OCI-LY3 (cell line): ENCODE results near the gene EXOSC3.
A peak's percentile ranks its signal among the peaks of the same experiment; 100 is the strongest.

Experiments
- H2AFZ ChIP-seq: fragments of 200-600, 300-600 bp; shearing (Covaris generic); 2 replicates; pipeline ENCODE4 v1.6.0; 2014; ENCODE audit warnings: antibody characterized with exemption, low read depth, low read length
- H3K27ac ChIP-seq: fragments of 200-600, 300-600 bp; sonication (generic); 2 replicates; pipeline ENCODE4 v1.5.1; 2014; ENCODE audit warnings: mild to moderate bottlenecking, low read length, moderate library complexity, mixed read lengths
- H3K27me3 ChIP-seq: fragments of 200-600, 300-600 bp; sonication (generic); 2 replicates; pipeline ENCODE4 v1.6.1; 2014; ENCODE audit warnings: low read depth, low read length, mixed read lengths
- H3K36me3 ChIP-seq: fragments of 200-600, 300-600 bp; sonication (generic); replicated peaks from 2 replicates; pipeline ENCODE3; 2014; ENCODE audit warnings: low read depth, low read length, mixed read lengths
- H3K4me1 ChIP-seq: fragments of 300-600, 200-600 bp; sonication (generic); 2 replicates; pipeline ENCODE4 v1.6.1; 2014; ENCODE audit warnings: low read length, mixed read lengths
- H3K4me2 ChIP-seq: fragments of 200-600, 300-600 bp; sonication (generic); 2 replicates; pipeline ENCODE4 v1.6.1; 2014; ENCODE audit warnings: low read length, mixed read lengths
- H3K4me3 ChIP-seq: fragments of 300-600, 200-600 bp; sonication (generic); 2 replicates; pipeline ENCODE4 v1.5.1; 2014; ENCODE audit warnings: antibody characterized with exemption, mild to moderate bottlenecking, low read length, moderate library complexity
- H3K79me2 ChIP-seq: fragments of 300-600, 200-600 bp; shearing (Covaris generic); 2 replicates; pipeline ENCODE4 v1.6.1; 2014; ENCODE audit warnings: mild to moderate bottlenecking, low read length, mixed read lengths
- H3K9ac ChIP-seq: fragments of 300-600, 200-600 bp; shearing (Covaris generic); 2 replicates; pipeline ENCODE4 v1.6.0; 2014; ENCODE audit warnings: mild to moderate bottlenecking, low read length, moderate library complexity
- H3K9me3 ChIP-seq: fragments of 200-600, 300-600 bp; shearing (Covaris generic); 2 replicates; pipeline ENCODE4 v1.6.1; 2014; ENCODE audit warnings: low read length, mixed read lengths; ENCODE audit not compliant: insufficient read depth
- H4K20me1 ChIP-seq: fragments of 200-600, 300-600 bp; sonication (generic); 2 replicates; pipeline ENCODE4 v1.6.1; 2016; ENCODE audit warnings: low read length, mixed read lengths; ENCODE audit not compliant: insufficient read depth
- EZH2phosphoT487 ChIP-seq: fragments of 200-600 bp; shearing (Covaris generic); IDR thresholded peaks from 2 replicates; pipeline ENCODE4 v1.6.1; 2018; ENCODE audit warnings: antibody characterized with exemption, mixed run types, low read depth
- TF ChIP-seq, protein P1 (sequence below): fragments of 200-600, 300-600 bp; sonication (generic); IDR thresholded peaks from 2 replicates; pipeline ENCODE4 v1.5.1; 2014; ENCODE audit warnings: antibody characterized with exemption, low read length, low read depth

The EXOSC3 gene

DNA sequence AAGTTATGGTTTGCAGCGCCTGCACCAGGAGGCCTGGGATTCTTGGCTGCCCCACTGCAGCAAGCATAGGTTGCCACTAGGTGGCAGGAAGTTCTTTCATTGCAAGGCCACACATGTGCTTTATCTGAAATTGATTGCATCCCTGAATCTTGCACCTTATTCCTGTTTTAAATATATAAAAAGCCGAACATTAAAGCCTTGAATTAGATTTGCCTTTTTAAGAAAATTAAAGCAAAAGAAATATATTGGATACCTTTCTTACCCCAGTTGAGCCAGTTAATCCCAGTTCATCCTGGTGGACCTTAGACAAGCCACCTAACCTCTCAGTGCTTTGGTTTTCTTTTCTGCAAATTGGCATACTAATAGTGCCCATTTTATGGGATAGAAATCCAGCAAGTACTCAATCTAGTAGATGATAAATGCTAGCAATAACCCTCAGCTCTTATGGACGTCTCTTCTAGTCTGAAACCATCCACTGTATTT lies 37.6 kb downstream of the EXOSC3 start:
- Histone ChIP-seq H3K4me3 (no peak overlapping the region), H3K27ac (no peak overlapping the region), H2AFZ (peak overlapping the region; percentile 79; the same call in 1 of the 2 replicates), H3K9me3 (no peaks in the 10 kb centered on the region), H3K4me2 (peak overlapping the region; percentile 29; the same call in 1 of the 2 replicates), H3K27me3 (no peaks in the 10 kb centered on the region), H3K36me3 (no peaks in the 10 kb centered on the region), H3K4me1 (peaks cover 9% of the 10 kb centered on the region), H3K79me2 (no peaks in the 10 kb centered on the region), H4K20me1 (no peaks in the 10 kb centered on the region), H3K9ac (no peak overlapping the region)
- no peak for TF ChIP-seq EZH2phosphoT487
- TF ChIP-seq, protein P1, sequence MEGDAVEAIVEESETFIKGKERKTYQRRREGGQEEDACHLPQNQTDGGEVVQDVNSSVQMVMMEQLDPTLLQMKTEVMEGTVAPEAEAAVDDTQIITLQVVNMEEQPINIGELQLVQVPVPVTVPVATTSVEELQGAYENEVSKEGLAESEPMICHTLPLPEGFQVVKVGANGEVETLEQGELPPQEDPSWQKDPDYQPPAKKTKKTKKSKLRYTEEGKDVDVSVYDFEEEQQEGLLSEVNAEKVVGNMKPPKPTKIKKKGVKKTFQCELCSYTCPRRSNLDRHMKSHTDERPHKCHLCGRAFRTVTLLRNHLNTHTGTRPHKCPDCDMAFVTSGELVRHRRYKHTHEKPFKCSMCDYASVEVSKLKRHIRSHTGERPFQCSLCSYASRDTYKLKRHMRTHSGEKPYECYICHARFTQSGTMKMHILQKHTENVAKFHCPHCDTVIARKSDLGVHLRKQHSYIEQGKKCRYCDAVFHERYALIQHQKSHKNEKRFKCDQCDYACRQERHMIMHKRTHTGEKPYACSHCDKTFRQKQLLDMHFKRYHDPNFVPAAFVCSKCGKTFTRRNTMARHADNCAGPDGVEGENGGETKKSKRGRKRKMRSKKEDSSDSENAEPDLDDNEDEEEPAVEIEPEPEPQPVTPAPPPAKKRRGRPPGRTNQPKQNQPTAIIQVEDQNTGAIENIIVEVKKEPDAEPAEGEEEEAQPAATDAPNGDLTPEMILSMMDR: peak; percentile 92

DNA sequence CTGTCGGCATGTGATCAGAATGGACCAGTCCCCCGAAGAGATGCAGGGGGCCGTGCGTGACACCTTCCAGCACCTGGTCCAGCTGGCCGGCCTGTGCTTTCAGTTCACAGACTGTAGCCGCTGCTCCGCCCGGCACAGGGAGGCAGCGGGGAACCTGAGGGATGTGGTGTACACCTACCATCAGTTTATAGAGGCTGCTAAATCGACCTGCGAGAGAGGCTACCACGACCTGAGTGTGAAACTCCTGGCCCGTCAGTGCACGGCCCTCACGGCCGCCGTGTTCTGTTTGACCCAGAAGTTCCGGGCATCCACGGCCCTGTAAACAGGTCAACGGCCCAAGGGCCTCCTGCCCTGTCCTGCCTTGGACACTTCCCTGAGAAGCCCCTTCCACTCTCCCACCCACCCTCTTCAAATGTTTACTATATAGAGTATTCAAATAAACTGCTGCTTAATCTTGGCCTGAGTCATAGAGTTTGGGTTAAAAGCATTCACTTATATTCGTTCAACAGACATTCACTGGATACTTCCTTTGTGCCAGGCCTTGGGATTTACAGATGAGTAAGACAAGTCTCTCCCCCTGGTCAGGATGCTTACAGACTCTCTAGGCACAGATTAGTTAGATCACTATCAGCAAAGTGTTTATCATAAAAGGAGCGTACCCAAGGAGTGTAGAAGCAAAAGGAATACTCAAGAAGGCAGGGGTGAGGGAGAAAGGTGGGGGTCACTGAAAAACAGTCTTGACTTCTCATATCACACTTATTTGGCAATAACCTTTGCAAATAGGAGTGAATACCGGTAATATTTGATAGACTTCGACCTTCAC lies 38.2 kb downstream of the EXOSC3 start:
- Histone ChIP-seq H3K27me3 (no peaks in the 10 kb centered on the region), H3K4me3 (no peak overlapping the region), H3K9me3 (no peaks in the 10 kb centered on the region), H3K4me1 (peaks cover 9% of the 10 kb centered on the region), H3K9ac (no peak overlapping the region), H3K27ac (no peak overlapping the region), H3K36me3 (no peaks in the 10 kb centered on the region), H3K4me2 (no peak overlapping the region), H3K79me2 (no peaks in the 10 kb centered on the region), H2AFZ (no peak overlapping the region), H4K20me1 (no peaks in the 10 kb centered on the region)
- no peak for TF ChIP-seq EZH2phosphoT487
- TF ChIP-seq, protein P1: no peak

DNA sequence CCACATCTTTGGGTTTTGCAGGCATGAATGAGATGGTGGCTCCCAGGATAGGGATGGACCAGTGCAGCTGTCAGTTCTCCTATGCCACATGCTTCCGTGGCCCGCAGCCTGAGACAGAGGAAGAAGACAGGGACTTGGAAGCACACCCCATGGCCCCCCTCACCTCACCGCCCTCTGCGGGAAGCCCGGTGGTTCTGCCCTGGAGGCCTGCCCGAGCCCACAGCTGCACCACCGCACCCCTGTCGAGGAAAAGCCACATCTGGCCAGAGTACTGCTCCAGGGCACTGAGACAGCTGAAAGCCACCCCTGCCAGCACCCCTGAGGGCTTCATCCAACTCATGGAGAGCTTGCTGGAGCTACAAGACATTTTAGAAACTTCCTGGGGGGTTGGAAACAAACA lies 38.9 kb downstream of the EXOSC3 start:
- Histone ChIP-seq H3K36me3 (no peaks in the 10 kb centered on the region), H3K4me1 (peaks cover 9% of the 10 kb centered on the region), H3K79me2 (no peaks in the 10 kb centered on the region), H3K4me3 (no peak overlapping the region), H3K9ac (no peak overlapping the region), H3K27me3 (no peaks in the 10 kb centered on the region), H3K4me2 (no peak overlapping the region), H3K27ac (no peak overlapping the region), H2AFZ (no peak overlapping the region), H4K20me1 (no peaks in the 10 kb centered on the region), H3K9me3 (no peaks in the 10 kb centered on the region)
- no peak for TF ChIP-seq EZH2phosphoT487
- TF ChIP-seq, protein P1: no peak

DNA sequence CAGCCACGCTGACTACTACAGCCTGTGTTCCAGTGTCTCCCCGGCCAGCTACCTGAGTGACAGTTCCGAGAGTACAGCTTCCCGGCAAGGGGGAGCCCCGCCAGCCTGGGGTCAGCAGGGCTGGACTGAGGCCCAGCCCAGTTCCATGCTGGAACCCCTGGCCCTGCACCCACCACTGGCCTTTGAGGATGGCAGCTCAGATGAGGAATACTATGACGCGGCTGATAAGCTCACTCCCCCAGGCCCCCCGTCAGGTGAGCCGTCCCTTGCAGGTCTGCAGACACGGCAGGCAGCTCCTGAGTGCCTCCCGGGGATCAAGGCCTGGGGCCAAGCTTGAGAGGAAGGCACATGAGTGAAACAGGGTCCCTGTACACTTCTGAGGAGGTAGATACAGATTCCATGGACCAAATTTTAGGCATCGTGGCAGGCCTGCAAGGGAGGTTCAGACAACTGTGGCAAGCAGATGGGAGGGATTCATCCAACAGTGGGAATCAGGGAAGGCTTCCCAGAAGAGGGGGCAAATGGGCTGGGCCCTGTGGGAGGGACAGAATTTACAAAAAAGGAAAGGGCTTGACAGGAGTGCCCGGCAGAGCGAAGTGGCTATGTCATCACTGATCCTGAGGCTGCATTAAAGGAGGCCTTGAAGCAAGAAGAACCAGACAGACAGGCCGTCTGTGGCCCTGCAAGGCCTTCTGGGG lies 44.1 kb downstream of the EXOSC3 start:
- Histone ChIP-seq H3K9ac (no peak overlapping the region), H3K27ac (no peak overlapping the region), H3K36me3 (no peaks in the 10 kb centered on the region), H4K20me1 (no peaks in the 10 kb centered on the region), H3K4me1 (no peaks in the 10 kb centered on the region), H3K79me2 (no peaks in the 10 kb centered on the region), H3K9me3 (no peaks in the 10 kb centered on the region), H3K4me2 (no peak overlapping the region), H3K4me3 (no peak overlapping the region), H3K27me3 (no peaks in the 10 kb centered on the region), H2AFZ (no peak overlapping the region)
- no peak for TF ChIP-seq EZH2phosphoT487
- TF ChIP-seq, protein P1: no peak
